Activated effector memory CD4-positive, alpha-beta T cell treated with Interleukin-2 at 50 U/mL for 16 hours (primary cell): Measurements from ENCODE around the gene KLK3.

Experiments used
- DNase-seq: peaks from one replicate; pipeline ENCODE4 v3.0.0-alpha.2; 2020

The KLK3 gene

DNA sequence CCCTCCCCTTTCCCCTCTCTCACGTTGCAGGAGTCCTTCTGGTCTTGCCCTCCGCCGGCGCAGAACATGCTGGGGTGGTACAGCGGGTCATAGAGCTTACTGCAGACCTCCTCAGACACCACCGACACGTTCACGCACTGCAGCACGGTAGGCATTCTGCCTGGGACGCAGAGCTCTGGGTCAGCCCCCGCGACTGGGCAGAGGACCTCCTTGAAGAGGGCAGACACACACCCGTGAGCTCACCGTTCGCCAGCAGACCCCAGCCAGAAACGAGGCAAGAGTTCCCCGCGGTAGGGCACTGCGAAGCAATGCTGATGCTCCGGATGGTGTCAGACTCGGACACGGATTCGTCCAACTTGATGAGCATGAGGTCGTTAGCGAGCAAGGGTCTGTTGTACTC, 53.6 kb downstream of the KLK3 start:
- no peak for DNase-seq

DNA sequence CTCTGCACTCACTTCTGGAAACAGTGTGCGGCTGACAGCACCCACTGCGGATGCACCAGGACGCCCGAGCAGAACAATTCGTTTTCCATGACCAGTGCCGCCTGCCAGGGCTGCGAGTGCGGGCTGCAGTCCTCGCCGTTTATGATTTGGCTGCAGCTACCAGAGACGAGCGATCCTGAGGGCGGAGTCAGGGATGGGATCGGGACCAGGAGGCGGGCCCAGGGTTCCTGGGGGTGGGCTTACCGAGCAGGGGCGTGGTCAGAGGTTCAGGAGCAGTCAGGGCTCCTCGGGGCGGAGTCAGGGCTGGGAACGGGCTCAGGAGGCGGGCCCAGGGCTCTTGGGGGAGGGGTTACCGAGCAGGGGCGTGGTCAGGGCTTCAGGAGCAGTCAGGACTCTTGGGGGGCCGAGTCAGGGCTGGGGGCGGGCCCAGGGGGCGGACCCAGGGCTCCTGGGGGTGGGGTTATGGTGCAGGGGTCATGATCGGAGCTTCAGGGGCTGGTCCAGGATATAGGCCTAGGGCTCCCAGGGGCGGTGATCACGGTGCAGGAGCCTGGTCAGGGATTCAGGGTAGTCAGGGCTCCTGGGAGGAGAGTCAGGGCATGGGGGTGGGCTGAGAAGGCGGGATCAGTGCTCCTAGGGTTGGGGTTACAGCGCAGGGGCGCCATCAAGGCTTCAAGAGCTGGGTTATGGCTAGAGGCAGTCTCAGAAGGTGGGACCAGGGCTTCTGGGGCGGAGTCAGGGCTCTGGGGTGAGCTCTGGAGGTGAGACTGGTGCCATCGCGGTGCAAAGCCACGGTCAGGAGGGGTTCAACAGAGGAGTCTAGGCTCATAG, 54.7 kb downstream of the KLK3 start:
- DNase-seq, result no peak
